Adrenal gland (tissue), 12 donors: ENCODE measurements around the gene FKBP11. TPM values are rescaled to one million over a fixed set of nuclear protein-coding genes. Genes with fewer than 3 reads are reported as not detected.

ENCODE experiments used
- DNase-seq, 7 donors: peaks; one replicate each; pipeline ENCODE4 v3.0.0-alpha.2; 2019 to 2020
- H3K27ac ChIP-seq, 5 donors: fragments of 200-600 bp; sonication (generic) in 4 of 5; 1 replicate in 3 of 5; 2 replicates in 2 of 5; pipeline versions ENCODE4 v1.5.1 to v1.8.0; 2016 to 2020; ENCODE audit warnings: mild to moderate bottlenecking in 1 of 5
- H3K27me3 ChIP-seq: fragments of 200-600 bp; 2 replicates; pipeline ENCODE4 v1.8.0; 2021
- H3K36me3 ChIP-seq, 2 donors: fragments of 200-600 bp; replicated peaks in 1 of 2; 1 replicate in 1 of 2; 2 replicates in 1 of 2; pipeline versions ENCODE4 v1.5.1 to v1.8.0; 2018 to 2022
- H3K4me1 ChIP-seq, 2 donors: fragments of 200-600 bp; replicated peaks in 1 of 2; 1 replicate in 1 of 2; 2 replicates in 1 of 2; pipeline versions ENCODE4 v1.5.1 to v1.8.0; 2018 to 2021
- H3K4me3 ChIP-seq, 4 donors: fragments of 200-600 bp; sonication (generic) in 3 of 4; one replicate each; pipeline ENCODE4 v1.5.1; 2016 to 2018
- H3K9me3 ChIP-seq, 3 donors: fragments of 200-600 bp; sonication (generic) in 1 of 3; replicated peaks in 1 of 3; 1 replicate in 2 of 3; 2 replicates in 1 of 3; pipeline versions ENCODE4 v1.5.1 to v1.8.0; 2016 to 2021
- CTCF ChIP-seq, 6 experiments: fragments of 450-650 bp in 4 of 6; fragments of 200-600 bp in 2 of 6; sonication (generic) in 1 of 6; IDR thresholded peaks; 1 replicate in 5 of 6; 2 replicates in 1 of 6; pipeline versions ENCODE4 v1.5.1 to v1.8.0; 2016 to 2021; ENCODE audit warnings: antibody characterized with exemption in 6 of 6, mild to moderate bottlenecking in 2 of 6, moderate library complexity in 1 of 6
- POLR2A ChIP-seq, 2 donors: fragments of 450-650 bp; IDR thresholded peaks; one replicate each; pipeline ENCODE4 v1.6.1; 2017; ENCODE audit warnings: antibody characterized with exemption in 2 of 2, mild to moderate bottlenecking in 2 of 2, moderate library complexity in 1 of 2
- WGBS, 4 donors: extraction: QIAGEN DNeasy Blood & Tissue Kit in 2 of 4; methylation state at CpG; one replicate each; pipeline versions ENCODE4 v1.1.5 to v1.1.7; 2013 to 2017; 5-methylcytosine and 5-hydroxymethylcytosine counted together
- intact Hi-C, 2 donors: fragments of 100-400 bp; cut with DNase I; formaldehyde crosslinking; loops; one replicate each; pipeline versions ENCODE4 v1.14.1 to v1.15.0; 2022 to 2023
- polyA plus RNA-seq, 3 donors: library from polyadenylated mRNA; stranded (reverse); fragments of 200-250 nt in 2 of 3; fragments of 350-450 nt in 1 of 3; fragmentation: Illumina TruSeq in 1 of 3; extraction: RNeasy Lipid Tissue Mini Kit (QIAGEN cat#74804) in 1 of 3; gene quantifications; one replicate each; pipeline ENCODE4 v1.2.3, GENCODE V29; 2013 to 2014
- total RNA-seq, 9 donors: library from RNA; depleted of rRNA in 4 of 9; stranded (reverse); fragments of >200 nt in 4 of 9; fragments of 120-200 nt in 1 of 9; fragmentation: NEBNext Ultra II Directional in 1 of 9; extraction: Animal tissue kit (Norgen Biotek cat#: 25700) in 1 of 9; gene quantifications; one replicate each; pipeline versions ENCODE4 v1.1.0 to v1.2.4, GENCODE V29; 2013 to 2023
- donor health status: healthy with polysubstance abuse.
- donor health status: Bipolar disorder and iron deficiency.
- donor health status: DM: yes; HTN: yes; CAD: no.
- donor health status: DM: no; HTN: no; CAD: no.
- donor health status: DM: no; HTN: no; CAD: no.
- donor health status: DM: yes; HTN: yes; CAD: no.

The FKBP11 gene
- total and polyA plus RNA-seq, 12 donors, result 4.1 to 118 (median 24.9) TPM

GRCh38 chr12:48933664-48934311 is 8.5 kb upstream of the FKBP11 start:
- no peak overlapping the region for H3K4me3 ChIP-seq
- WGBS, 4 donors, result 77 to 89% (median 84%) methylated on average over 9 of the region's 9 CpGs
- H3K4me1 ChIP-seq, result no peaks in the 10 kb centered on the region
- H3K36me3 ChIP-seq, result peaks cover 0 to 62% of the 10 kb centered on the region in 2 donors
- H3K27ac ChIP-seq, result no peak overlapping the region
- intact Hi-C loops, result loop anchor here in 1 of 2 donors (10.0 kb wide), 1 partner anchor 51 kb away; no protein-coding TSS in a partner anchor
- H3K9me3 ChIP-seq, result no peaks in the 10 kb centered on the region
- no peaks in the 10 kb centered on the region for H3K27me3 ChIP-seq
- DNase-seq, result no peak
- TF ChIP-seq CTCF (IDR thresholded peaks at IDR 0.05) (no peak), POLR2A (IDR thresholded peaks at IDR 0.05) (no peak)

- no peak for DNase-seq
- intact Hi-C loops, result loop anchor here in 1 of 2 donors (10.0 kb wide), 1 partner anchor 52 kb away; no protein-coding TSS in a partner anchor
- Histone ChIP-seq H3K36me3 (peaks cover 0 to 53% of the 10 kb centered on the region in 2 donors), H3K9me3 (no peaks in the 10 kb centered on the region), H3K4me3 (no peak overlapping the region), H3K27me3 (no peaks in the 10 kb centered on the region), H3K27ac (no peak overlapping the region), H3K4me1 (no peaks in the 10 kb centered on the region)
- 51 to 90% (median 85%) methylated on average over 2 of the region's 2 CpGs for WGBS, 4 donors
- TF ChIP-seq CTCF (IDR thresholded peaks at IDR 0.05), result no peak
- TF ChIP-seq POLR2A (IDR thresholded peaks at IDR 0.05), result no peak
Measured at GRCh38 chr12:48932878-48933277, 7.6 kb upstream of the FKBP11 start.

- intact Hi-C loops, result loop anchor here in 1 of 2 donors (10.0 kb wide), 1 partner anchor 54 kb away; no protein-coding TSS in a partner anchor
- TF ChIP-seq CTCF (IDR thresholded peaks at IDR 0.05) (no peak), POLR2A (IDR thresholded peaks at IDR 0.05) (no peak)
- Histone ChIP-seq H3K4me3 (no peak overlapping the region), H3K27me3 (no peaks in the 10 kb centered on the region), H3K9me3 (no peaks in the 10 kb centered on the region), H3K4me1 (peaks cover 0 to 5% of the 10 kb centered on the region in 2 donors), H3K36me3 (peaks cover 0 to 38% of the 10 kb centered on the region in 2 donors), H3K27ac (no peak overlapping the region)
- DNase-seq, result no peak
- WGBS, 4 donors, result 79 to 84% (median 83%) methylated on average over 4 of the region's 4 CpGs
Measured at GRCh38 chr12:48930475-48930874, 5.2 kb upstream of the FKBP11 start.

GRCh38 chr12:48929551-48929950 is 4.3 kb upstream of the FKBP11 start:
- Histone ChIP-seq H3K36me3 (peaks cover 0 to 32% of the 10 kb centered on the region in 2 donors), H3K27ac (no peak overlapping the region), H3K4me1 (peaks cover 0 to 7% of the 10 kb centered on the region in 2 donors), H3K9me3 (no peaks in the 10 kb centered on the region), H3K27me3 (no peaks in the 10 kb centered on the region), H3K4me3 (no peak overlapping the region)
- TF ChIP-seq POLR2A (IDR thresholded peaks at IDR 0.05) (no peak), CTCF (IDR thresholded peaks at IDR 0.05) (no peak)
- WGBS, 4 donors, result 81 to 92% (median 89%) methylated on average over 1 of the region's 1 CpG
- intact Hi-C loops, result no loop called here
- no peak for DNase-seq
